Suprapubic skin (tissue), 3 donors: ENCODE results near the gene IQGAP2.

ENCODE experiments used
- CTCF ChIP-seq, 2 donors: fragments of 200-600 bp in 1 of 2; fragments of 450-650 bp in 1 of 2; sonication (generic) in 1 of 2; IDR thresholded peaks; one replicate each; pipeline ENCODE4 v1.5.1; 2016 to 2019; ENCODE audit warnings: antibody characterized with exemption in 2 of 2, mild to moderate bottlenecking in 1 of 2, moderate library complexity in 1 of 2
- EP300 ChIP-seq: sonication (generic); formaldehyde crosslinking; IDR thresholded peaks from one replicate; pipeline ENCODE4 v1.6.1; 2017; ENCODE audit warnings: antibody characterized with exemption
- POLR2A ChIP-seq, 2 donors: fragments of 450-650 bp; IDR thresholded peaks; one replicate each; pipeline ENCODE4 v1.6.1; 2017; ENCODE audit warnings: antibody characterized with exemption in 2 of 2, mild to moderate bottlenecking in 2 of 2, moderate library complexity in 2 of 2

- TF ChIP-seq POLR2A (IDR thresholded peaks at IDR 0.05), result no peak
- TF ChIP-seq CTCF (IDR thresholded peaks at IDR 0.05), result no peak
- no peak for TF ChIP-seq EP300
These were observed 213.1 kb downstream of the IQGAP2 start for GRCh38 chr5:76616206-76616605.
